Neural cell (in vitro differentiated cells): ENCODE results near the gene LRP5. TPM values are rescaled to one million over a fixed set of nuclear protein-coding genes. Genes with fewer than 3 reads are reported as not detected.

Experiments
- H2AFZ ChIP-seq: fragments of 200-600, 300-800 bp; sonication (generic), shearing (Covaris generic); 2 replicates; pipeline ENCODE4 v1.6.0; 2014; ENCODE audit warnings: low read depth, mild to moderate bottlenecking, antibody characterized with exemption, low read length, moderate library complexity
- H3F3A ChIP-seq: fragments of 200-600 bp; shearing (Covaris generic); 2 replicates; pipeline ENCODE4 v1.6.1; 2016; ENCODE audit warnings: mild to moderate bottlenecking, moderate library complexity, mixed read lengths, antibody characterized with exemption, low read length; ENCODE audit not compliant: insufficient read depth, poor library complexity, severe bottlenecking
- H3K27ac ChIP-seq: fragments of 200-600, 300-800 bp; sonication (generic), shearing (Covaris generic); 2 replicates; pipeline ENCODE4 v1.5.1; 2014; ENCODE audit warnings: mild to moderate bottlenecking, low read length, moderate library complexity
- H3K27me3 ChIP-seq: fragments of 300-800, 200-600 bp; sonication (generic), shearing (Covaris generic); 2 replicates; pipeline ENCODE4 v1.6.0; 2014; ENCODE audit warnings: mild to moderate bottlenecking, low read depth, low read length, moderate library complexity; ENCODE audit not compliant: insufficient read depth
- H3K36me3 ChIP-seq: fragments of 300-800, 200-600 bp; sonication (generic), shearing (Covaris generic); 2 replicates; pipeline ENCODE4 v1.5.1; 2014; ENCODE audit warnings: mild to moderate bottlenecking, antibody characterized with exemption, low read length, moderate library complexity; ENCODE audit not compliant: insufficient read depth
- H3K4me2 ChIP-seq: fragments of 300-800, 200-600 bp; sonication (generic), shearing (Covaris generic); 2 replicates; pipeline ENCODE4 v1.6.0; 2014; ENCODE audit warnings: mild to moderate bottlenecking, low read length
- H3K4me3 ChIP-seq: fragments of 300-800, 200-600 bp; sonication (generic), shearing (Covaris generic); 2 replicates; pipeline ENCODE4 v1.5.1; 2014; ENCODE audit warnings: mild to moderate bottlenecking, low read length, moderate library complexity
- H3K79me2 ChIP-seq: fragments of 200-600 bp; shearing (Covaris generic); replicated peaks from 2 replicates; pipeline ENCODE4 v1.6.0; 2014; ENCODE audit warnings: mild to moderate bottlenecking, low read length, moderate library complexity; ENCODE audit not compliant: insufficient read depth
- H3K9ac ChIP-seq: fragments of 300-800, 200-600 bp; sonication (generic), shearing (Covaris generic); 2 replicates; pipeline ENCODE4 v1.6.1; 2016; ENCODE audit warnings: mild to moderate bottlenecking, low read length, mixed read lengths
- H3K9me2 ChIP-seq: fragments of 200-600 bp; shearing (Covaris generic); 2 replicates; pipeline ENCODE4 v1.6.1; 2016; ENCODE audit warnings: mild to moderate bottlenecking, low read length, mixed read lengths; ENCODE audit not compliant: insufficient read depth
- H3K9me3 ChIP-seq: fragments of 200-600, 300-800 bp; sonication (generic), shearing (Covaris generic); 2 replicates; pipeline ENCODE4 v1.6.1; 2016; ENCODE audit warnings: mild to moderate bottlenecking, mixed run types, low read length, moderate library complexity, mixed read lengths
- H4K20me1 ChIP-seq: fragments of 200-600 bp; shearing (Covaris generic); 2 replicates; pipeline ENCODE4 v1.6.1; 2016; ENCODE audit warnings: mild to moderate bottlenecking, mixed run types; ENCODE audit not compliant: insufficient read depth
- EP300 ChIP-seq: fragments of 450-650 bp; conservative IDR thresholded peaks from 2 replicates; pipeline ENCODE4 v1.6.1; 2014; ENCODE audit warnings: antibody characterized with exemption, mild to moderate bottlenecking, moderate library complexity; ENCODE audit not compliant: poor library complexity, severe bottlenecking
- EZH2 ChIP-seq: fragments of 200-600, 300-800 bp; shearing (Covaris generic), sonication (generic); IDR thresholded peaks from 2 replicates; pipeline ENCODE4 v1.6.1; 2014; ENCODE audit warnings: antibody characterized with exemption, low read length, borderline replicate concordance, mild to moderate bottlenecking; ENCODE audit not compliant: insufficient read depth, poor library complexity, severe bottlenecking
- MXI1 ChIP-seq: fragments of 450-650 bp; conservative IDR thresholded peaks from 2 replicates; pipeline ENCODE4 v1.6.1; 2014; ENCODE audit warnings: antibody characterized with exemption, mild to moderate bottlenecking; ENCODE audit not compliant: poor library complexity, severe bottlenecking
- POLR2AphosphoS5 ChIP-seq: IDR thresholded peaks from 2 replicates; pipeline ENCODE4 v1.6.1; 2012
- RAD21 ChIP-seq: fragments of 450-650 bp; conservative IDR thresholded peaks from 2 replicates; pipeline ENCODE4 v1.6.1; 2014; ENCODE audit warnings: antibody characterized with exemption, mild to moderate bottlenecking, moderate library complexity
- REST ChIP-seq: IDR thresholded peaks from 2 replicates; pipeline ENCODE4 v1.6.1; 2012; ENCODE audit warnings: borderline replicate concordance
- SMC3 ChIP-seq: fragments of 450-650 bp; conservative IDR thresholded peaks from 2 replicates; pipeline ENCODE4 v1.6.1; 2014; ENCODE audit warnings: antibody characterized with exemption, mild to moderate bottlenecking, moderate library complexity; ENCODE audit not compliant: poor library complexity
- TAF1 ChIP-seq: IDR thresholded peaks from 2 replicates; pipeline ENCODE4 v1.6.1; 2012; ENCODE audit warnings: low read depth
- polyA plus RNA-seq: library from polyadenylated mRNA; depleted of rRNA; stranded (reverse); fragments of >200 nt; gene quantifications from 2 replicates; pipeline ENCODE4 v1.2.3, GENCODE V29; 2014
- TF ChIP-seq, protein P1 (sequence below): fragments of 450-650 bp; IDR thresholded peaks from 2 replicates; pipeline ENCODE4 v1.5.1; 2014; ENCODE audit warnings: antibody characterized with exemption, mild to moderate bottlenecking, moderate library complexity; ENCODE audit not compliant: poor library complexity, severe bottlenecking

The LRP5 gene
- polyA plus RNA-seq, 1 donor from 2014 or later: 3.0 TPM

- no peaks in the 10 kb centered on the region for H3K36me3 ChIP-seq
- TF ChIP-seq EZH2 (no peak), POLR2AphosphoS5 (no peak), MXI1 (no peak)
- H3K27me3 ChIP-seq: no peaks in the 10 kb centered on the region
- no peaks in the 10 kb centered on the region for H3K9me3 ChIP-seq
- no peak overlapping the region for H3K27ac ChIP-seq
- H3K4me2 ChIP-seq: no peak overlapping the region
- no peaks in the 10 kb centered on the region for H4K20me1 ChIP-seq
- H3K4me3 ChIP-seq: no peak overlapping the region
- no peaks in the 10 kb centered on the region for H3K9me2 ChIP-seq
- no peaks in the 10 kb centered on the region for H3K79me2 ChIP-seq
- no peaks in the 10 kb centered on the region for H3F3A ChIP-seq
- H2AFZ ChIP-seq: no peak overlapping the region
- H3K9ac ChIP-seq: no peak overlapping the region
Observed at GRCh38 chr11:68385128-68385527, 72.7 kb downstream of the LRP5 start.

DNA sequence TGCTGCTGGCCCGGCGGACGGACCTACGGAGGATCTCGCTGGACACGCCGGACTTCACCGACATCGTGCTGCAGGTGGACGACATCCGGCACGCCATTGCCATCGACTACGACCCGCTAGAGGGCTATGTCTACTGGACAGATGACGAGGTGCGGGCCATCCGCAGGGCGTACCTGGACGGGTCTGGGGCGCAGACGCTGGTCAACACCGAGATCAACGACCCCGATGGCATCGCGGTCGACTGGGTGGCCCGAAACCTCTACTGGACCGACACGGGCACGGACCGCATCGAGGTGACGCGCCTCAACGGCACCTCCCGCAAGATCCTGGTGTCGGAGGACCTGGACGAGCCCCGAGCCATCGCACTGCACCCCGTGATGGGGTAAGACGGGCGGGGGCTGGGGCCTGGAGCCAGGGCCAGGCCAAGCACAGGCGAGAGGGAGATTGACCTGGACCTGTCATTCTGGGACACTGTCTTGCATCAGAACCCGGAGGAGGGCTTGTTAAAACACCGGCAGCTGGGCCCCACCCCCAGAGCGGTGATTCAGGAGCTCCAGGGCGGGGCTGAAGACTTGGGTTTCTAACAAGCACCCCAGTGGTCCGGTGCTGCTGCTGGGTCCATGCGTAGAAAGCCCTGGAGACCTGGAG lies 74.1 kb downstream of the LRP5 start:
- Histone ChIP-seq H3K9ac (no peak overlapping the region), H3K36me3 (no peaks in the 10 kb centered on the region), H4K20me1 (no peaks in the 10 kb centered on the region), H3K79me2 (no peaks in the 10 kb centered on the region), H3K9me3 (no peaks in the 10 kb centered on the region), H3K27me3 (no peaks in the 10 kb centered on the region), H2AFZ (no peak overlapping the region), H3K4me2 (no peak overlapping the region), H3K9me2 (no peaks in the 10 kb centered on the region), H3K27ac (no peak overlapping the region), H3F3A (no peaks in the 10 kb centered on the region), H3K4me3 (no peak overlapping the region)
- TF ChIP-seq TAF1 (no peak), SMC3 (no peak), EZH2 (no peak), POLR2AphosphoS5 (no peak), MXI1 (no peak), EP300 (no peak), RAD21 (no peak), REST (no peak)
- TF ChIP-seq, protein P1, sequence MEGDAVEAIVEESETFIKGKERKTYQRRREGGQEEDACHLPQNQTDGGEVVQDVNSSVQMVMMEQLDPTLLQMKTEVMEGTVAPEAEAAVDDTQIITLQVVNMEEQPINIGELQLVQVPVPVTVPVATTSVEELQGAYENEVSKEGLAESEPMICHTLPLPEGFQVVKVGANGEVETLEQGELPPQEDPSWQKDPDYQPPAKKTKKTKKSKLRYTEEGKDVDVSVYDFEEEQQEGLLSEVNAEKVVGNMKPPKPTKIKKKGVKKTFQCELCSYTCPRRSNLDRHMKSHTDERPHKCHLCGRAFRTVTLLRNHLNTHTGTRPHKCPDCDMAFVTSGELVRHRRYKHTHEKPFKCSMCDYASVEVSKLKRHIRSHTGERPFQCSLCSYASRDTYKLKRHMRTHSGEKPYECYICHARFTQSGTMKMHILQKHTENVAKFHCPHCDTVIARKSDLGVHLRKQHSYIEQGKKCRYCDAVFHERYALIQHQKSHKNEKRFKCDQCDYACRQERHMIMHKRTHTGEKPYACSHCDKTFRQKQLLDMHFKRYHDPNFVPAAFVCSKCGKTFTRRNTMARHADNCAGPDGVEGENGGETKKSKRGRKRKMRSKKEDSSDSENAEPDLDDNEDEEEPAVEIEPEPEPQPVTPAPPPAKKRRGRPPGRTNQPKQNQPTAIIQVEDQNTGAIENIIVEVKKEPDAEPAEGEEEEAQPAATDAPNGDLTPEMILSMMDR: no peak
